Loucy (cell line): ENCODE results near the gene ENOX1.

Experiments
- H2AFZ ChIP-seq: fragments of 200-600 bp; sonication (generic); 2 replicates; pipeline ENCODE4 v1.6.0; 2016; ENCODE audit warnings: antibody characterized with exemption, mild to moderate bottlenecking, low read length, moderate library complexity
- H3F3A ChIP-seq: fragments of 200-600 bp; 2 replicates; pipeline ENCODE4 v1.6.0; 2016; ENCODE audit warnings: antibody characterized with exemption, low read depth, mild to moderate bottlenecking
- H3K27me3 ChIP-seq: fragments of 200-600 bp; sonication (generic); 2 replicates; pipeline ENCODE4 v1.6.1; 2014; ENCODE audit warnings: low read length, mild to moderate bottlenecking; ENCODE audit not compliant: insufficient read depth, poor library complexity, severe bottlenecking
- H3K36me3 ChIP-seq: fragments of 200-600 bp; sonication (generic); 2 replicates; pipeline ENCODE4 v1.6.1; 2016; ENCODE audit warnings: low read length; ENCODE audit not compliant: insufficient read depth
- H3K4me1 ChIP-seq: fragments of 200-600 bp; sonication (generic); 2 replicates; pipeline ENCODE4 v1.5.1; 2014; ENCODE audit warnings: low read length, mild to moderate bottlenecking; ENCODE audit not compliant: insufficient read depth, poor library complexity, severe bottlenecking
- H3K4me2 ChIP-seq: fragments of 200-600 bp; sonication (generic); 2 replicates; pipeline ENCODE4 v1.6.0; 2014; ENCODE audit warnings: antibody characterized with exemption, low read length, low read depth, mild to moderate bottlenecking; ENCODE audit not compliant: poor library complexity, severe bottlenecking
- H3K4me3 ChIP-seq: fragments of 200-600 bp; sonication (generic); 2 replicates; pipeline ENCODE4 v1.5.1; 2014; ENCODE audit warnings: low read length, mild to moderate bottlenecking, mixed read lengths; ENCODE audit not compliant: poor library complexity, severe bottlenecking
- H3K79me2 ChIP-seq: fragments of 200-600 bp; sonication (generic); 2 replicates; pipeline ENCODE4 v1.6.1; 2014; ENCODE audit warnings: low read length; ENCODE audit not compliant: insufficient read depth
- H3K9ac ChIP-seq: fragments of 200-600 bp; sonication (generic); 2 replicates; pipeline ENCODE4 v1.6.0; 2014; ENCODE audit warnings: mild to moderate bottlenecking, low read depth, low read length, moderate library complexity; ENCODE audit not compliant: poor library complexity, severe bottlenecking
- H3K9me2 ChIP-seq: fragments of 200-600 bp; sonication (generic); replicated peaks from 2 replicates; pipeline ENCODE4 v1.6.1; 2016; ENCODE audit warnings: low read depth, low read length, mixed read lengths
- H3K9me3 ChIP-seq: fragments of 200-600 bp; sonication (generic); 2 replicates; pipeline ENCODE4 v1.6.1; 2014; ENCODE audit warnings: mild to moderate bottlenecking, antibody characterized with exemption, low read length, low read depth; ENCODE audit not compliant: insufficient read depth
- H4K20me1 ChIP-seq: fragments of 200-600 bp; sonication (generic); 2 replicates; pipeline ENCODE4 v1.6.0; 2014; ENCODE audit warnings: antibody characterized with exemption, low read length, mild to moderate bottlenecking; ENCODE audit not compliant: insufficient read depth, poor library complexity, severe bottlenecking
- CTCF ChIP-seq: fragments of 200-600 bp; sonication (generic); conservative IDR thresholded peaks from 2 replicates; pipeline ENCODE4 v1.5.1; 2014; ENCODE audit warnings: mild to moderate bottlenecking, antibody characterized with exemption, low read length
- EZH2phosphoT487 ChIP-seq: fragments of 200-600 bp; IDR thresholded peaks from 2 replicates; pipeline ENCODE4 v1.6.1; 2018; ENCODE audit warnings: antibody characterized with exemption, mild to moderate bottlenecking, moderate library complexity, borderline replicate concordance

The ENOX1 gene

GRCh38 chr13:43441464-43441863, 345.3 kb downstream of the ENOX1 start:
- H3K9ac ChIP-seq = no peak overlapping the region
- H3K79me2 ChIP-seq = no peaks in the 10 kb centered on the region
- H3K27me3 ChIP-seq = no peaks in the 10 kb centered on the region
- H3K4me2 ChIP-seq = no peak overlapping the region
- no peak overlapping the region for H3K4me3 ChIP-seq
- H2AFZ ChIP-seq = no peak overlapping the region
- H3K4me1 ChIP-seq = no peaks in the 10 kb centered on the region
- H3K9me2 ChIP-seq = no peaks in the 10 kb centered on the region
- no peaks in the 10 kb centered on the region for H4K20me1 ChIP-seq
- TF ChIP-seq EZH2phosphoT487 (no peak), CTCF (no peak)
- no peaks in the 10 kb centered on the region for H3F3A ChIP-seq
- no peaks in the 10 kb centered on the region for H3K36me3 ChIP-seq
- no peaks in the 10 kb centered on the region for H3K9me3 ChIP-seq

GRCh38 chr13:43434191-43434590, 352.6 kb downstream of the ENOX1 start:
- no peaks in the 10 kb centered on the region for H3K9me3 ChIP-seq

DNA sequence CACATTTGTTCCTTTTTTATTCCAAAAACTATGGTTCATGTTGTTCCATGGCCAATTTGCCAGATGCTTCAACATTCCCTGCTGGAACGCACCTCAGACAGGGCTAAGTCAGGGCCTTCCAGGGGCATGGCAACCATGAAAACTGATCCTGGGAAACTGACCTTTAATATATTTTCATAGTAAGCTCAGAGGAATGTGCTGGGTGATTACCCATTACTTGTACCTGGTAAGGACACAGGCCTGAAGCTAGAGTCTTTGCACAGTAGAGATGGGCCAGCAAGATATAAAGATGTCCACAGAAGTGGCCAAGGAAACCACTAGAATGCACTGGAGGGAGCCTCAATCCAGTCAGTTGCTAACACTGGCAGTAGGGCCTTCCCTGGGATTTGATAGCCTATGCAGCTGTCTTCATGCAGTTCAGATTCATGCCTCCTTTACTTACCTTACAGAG, 353.1 kb downstream of the ENOX1 start:
- TF ChIP-seq EZH2phosphoT487 (no peak), CTCF (no peak)
- Histone ChIP-seq H3K4me1 (peaks cover 11% of the 10 kb centered on the region), H3K36me3 (no peaks in the 10 kb centered on the region), H3K27me3 (no peaks in the 10 kb centered on the region), H3K79me2 (no peaks in the 10 kb centered on the region), H2AFZ (no peak overlapping the region), H3K9ac (no peak overlapping the region), H3F3A (no peaks in the 10 kb centered on the region), H4K20me1 (no peaks in the 10 kb centered on the region), H3K4me2 (no peak overlapping the region), H3K9me3 (no peaks in the 10 kb centered on the region), H3K9me2 (no peaks in the 10 kb centered on the region), H3K4me3 (no peak overlapping the region)

More at GRCh38 chr13:43434191-43434590, 352.6 kb downstream of the ENOX1 start:
- H3K9me2 ChIP-seq = no peaks in the 10 kb centered on the region
- H3K4me3 ChIP-seq = no peak overlapping the region
- no peaks in the 10 kb centered on the region for H3K36me3 ChIP-seq
- H3K79me2 ChIP-seq = no peaks in the 10 kb centered on the region
- H2AFZ ChIP-seq = no peak overlapping the region
- no peaks in the 10 kb centered on the region for H3K27me3 ChIP-seq
- no peak overlapping the region for H3K4me2 ChIP-seq
- H3K9ac ChIP-seq = no peak overlapping the region
- H3K4me1 ChIP-seq = peaks cover 11% of the 10 kb centered on the region
- no peaks in the 10 kb centered on the region for H4K20me1 ChIP-seq
- TF ChIP-seq EZH2phosphoT487 (no peak), CTCF (no peak)
- no peaks in the 10 kb centered on the region for H3F3A ChIP-seq
